Endothelial cell of umbilical vein (primary cell): ENCODE results near the gene BIN1.

ENCODE experiments used
- CTCF ChIP-seq, 2 donors: IDR thresholded peaks; 1 replicate in 1 of 2; 2 replicates in 1 of 2; pipeline ENCODE4 v1.5.1; 2011; ENCODE audit warnings: low read length in 2 of 2, mild to moderate bottlenecking in 2 of 2, moderate library complexity in 2 of 2, control low read depth in 1 of 2, inconsistent platforms in 1 of 2, low read depth in 1 of 2; ENCODE audit not compliant: insufficient read depth in 1 of 2; ENCODE audit errors: extremely low read depth in 1 of 2
- EZH2 ChIP-seq: IDR thresholded peaks from 2 replicates; pipeline ENCODE4 v1.6.1; 2012; ENCODE audit warnings: borderline replicate concordance, low read depth, mild to moderate bottlenecking, moderate library complexity, low read length, inconsistent platforms; ENCODE audit not compliant: severe bottlenecking
- FOS ChIP-seq: IDR thresholded peaks from 2 replicates; pipeline ENCODE4 v1.6.1; 2011; ENCODE audit warnings: mild to moderate bottlenecking, low read length, moderate library complexity, borderline replicate concordance; ENCODE audit not compliant: insufficient read depth
- JUN ChIP-seq: IDR thresholded peaks from 2 replicates; pipeline ENCODE4 v1.6.1; 2011; ENCODE audit warnings: borderline replicate concordance, low read depth; ENCODE audit not compliant: insufficient read length, insufficient read depth
- MAX ChIP-seq: IDR thresholded peaks from 2 replicates; pipeline ENCODE4 v1.6.1; 2011; ENCODE audit not compliant: insufficient read depth, insufficient read length
- MYC ChIP-seq: IDR thresholded peaks from one replicate; pipeline ENCODE4 v1.6.1; 2011; ENCODE audit warnings: mild to moderate bottlenecking, low read depth, low read length
- POLR2A ChIP-seq: IDR thresholded peaks from 2 replicates; pipeline ENCODE4 v1.6.1; 2012; ENCODE audit warnings: low read depth, mild to moderate bottlenecking, control low read depth, low read length
- POLR2AphosphoS5 ChIP-seq: IDR thresholded peaks from 2 replicates; pipeline ENCODE4 v1.6.1; 2012; ENCODE audit warnings: low read depth, mild to moderate bottlenecking, control low read depth, low read length, moderate library complexity; ENCODE audit not compliant: insufficient read depth

- no peak for TF ChIP-seq CTCF (IDR thresholded peaks at IDR 0.05; ENCODE audit: extremely low read depth in 1 of 2, insufficient read depth in 1 of 2, low read depth in 1 of 2, low read length in 2 of 2)
- no peak for TF ChIP-seq POLR2A
- no peak for TF ChIP-seq JUN
- no peak for TF ChIP-seq EZH2
- TF ChIP-seq MYC: no peak
- TF ChIP-seq MAX: no peak
- TF ChIP-seq POLR2AphosphoS5: no peak
- TF ChIP-seq FOS: no peak
Measured at GRCh38 chr2:127014224-127014623, 92.7 kb downstream of the BIN1 start.
